Stimulated activated CD8-positive, alpha-beta memory T cell treated with anti-CD3 and anti-CD28 coated beads, Interleukin-15, amount 100 ng/mL, for 24 hours (primary cell): ENCODE measurements around the gene ANP32D.
"Not testable (repeated sequence)": the region's sequence is repeated elsewhere in the genome, so short reads cannot be mapped to it uniquely, and the experiment has no call there.

ENCODE experiments used
- DNase-seq: peaks from one replicate; pipeline ENCODE4 v3.0.0-alpha.2; 2020; ENCODE audit warnings: low read depth

ANP32D gene

DNA sequence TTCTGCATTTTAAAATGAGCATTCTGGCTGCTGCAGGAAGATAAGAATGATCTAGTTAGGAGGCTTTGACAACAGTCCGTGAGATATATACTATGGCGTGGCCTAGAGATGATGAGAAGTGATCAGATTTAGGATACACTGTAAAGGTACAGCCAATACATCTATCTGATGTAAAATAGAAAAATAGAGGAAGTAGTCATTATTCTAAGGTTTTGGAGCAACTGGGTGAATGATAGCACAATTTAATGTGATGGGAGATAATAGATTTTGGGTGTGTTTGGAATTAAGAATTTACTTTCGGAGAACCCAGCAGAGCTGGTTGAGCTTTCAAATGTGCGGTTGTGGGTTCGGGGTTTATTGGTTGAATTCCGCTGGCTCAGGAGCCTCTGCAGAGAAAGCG is at the start of gene ANP32D:
TSS of gene ANP32D (plus strand) at position 301 of the 400 bp plus-strand sequence. CDS start 106 bp downstream, outside the sequence.
- DNase-seq, result no peak

DNA sequence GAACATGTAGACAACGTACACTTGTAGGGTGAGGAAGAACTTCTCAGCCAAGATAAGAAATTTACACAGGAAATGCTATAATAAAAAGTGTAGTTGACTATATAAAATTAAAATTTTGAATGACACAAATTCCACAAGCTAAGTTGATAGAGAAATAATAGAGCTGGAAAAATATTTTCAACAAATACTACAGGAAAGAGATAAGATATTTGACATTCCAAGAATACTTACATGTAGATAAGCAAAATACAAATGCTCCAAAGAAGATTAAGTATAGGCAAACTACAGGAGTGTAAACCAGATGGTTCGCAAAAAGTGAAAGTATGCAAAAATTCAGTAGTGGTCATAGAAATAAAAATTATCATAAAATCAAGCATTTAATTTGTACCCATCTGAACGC is 49.2 kb upstream of the ANP32D start:
- no peak for DNase-seq

DNA sequence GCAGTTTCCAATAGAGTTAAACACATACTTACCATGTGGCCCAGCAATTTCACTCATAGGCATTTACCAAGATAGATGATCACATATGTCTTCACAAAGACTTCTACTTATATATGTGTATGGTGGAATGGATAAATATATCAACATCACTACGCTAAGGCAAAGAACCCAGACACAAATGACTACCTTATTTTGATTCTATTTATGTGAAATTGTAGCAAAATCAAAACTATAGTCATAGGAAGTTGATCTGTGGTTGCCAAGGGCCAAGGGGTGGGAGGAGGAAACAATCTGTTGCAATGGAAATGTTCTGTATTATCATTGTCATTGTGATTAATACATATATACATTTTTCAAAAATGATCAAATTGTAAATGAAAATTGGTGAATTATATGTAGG is 47.7 kb upstream of the ANP32D start:
- DNase-seq, result no peak

DNA sequence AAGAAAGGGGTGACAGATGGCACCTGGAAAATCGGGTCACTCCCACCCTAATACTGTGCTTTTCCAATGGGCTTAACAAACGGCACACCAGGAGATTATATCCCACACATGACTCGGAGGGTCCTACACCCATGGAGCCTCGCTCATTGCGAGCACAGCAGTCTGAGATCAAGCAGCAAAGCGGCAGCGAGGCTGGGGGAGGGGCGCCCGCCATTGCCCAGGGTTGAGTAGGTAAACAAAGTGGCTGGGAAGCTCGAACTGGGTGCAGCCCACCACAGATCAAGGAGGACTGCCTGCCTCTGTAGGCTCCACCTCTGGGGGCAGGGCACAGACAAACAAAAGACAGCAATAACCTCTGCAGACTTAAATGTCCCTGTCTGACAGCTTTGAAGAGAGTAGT is 38.3 kb upstream of the ANP32D start:
- DNase-seq, result not testable (repeated sequence)

DNA sequence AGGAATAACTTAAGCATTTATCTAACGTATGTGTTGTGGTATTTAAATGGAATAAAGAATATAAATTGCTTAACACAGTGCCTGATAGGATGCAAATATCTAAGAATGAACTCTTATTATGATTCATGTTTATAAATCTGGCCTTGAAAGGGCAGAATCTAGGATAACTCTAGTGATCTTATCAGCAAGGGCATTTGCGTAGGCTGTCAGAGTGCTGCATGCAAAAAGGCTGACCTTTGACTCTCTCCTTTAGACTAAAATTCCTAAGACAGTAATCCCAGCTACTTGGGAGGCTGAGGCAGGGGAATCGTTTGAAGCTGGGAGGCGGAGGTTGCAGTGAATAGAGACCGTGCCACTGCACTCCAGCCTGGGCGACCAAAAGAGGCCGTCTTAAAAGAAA is 31.3 kb upstream of the ANP32D start:
- no peak for DNase-seq

DNA sequence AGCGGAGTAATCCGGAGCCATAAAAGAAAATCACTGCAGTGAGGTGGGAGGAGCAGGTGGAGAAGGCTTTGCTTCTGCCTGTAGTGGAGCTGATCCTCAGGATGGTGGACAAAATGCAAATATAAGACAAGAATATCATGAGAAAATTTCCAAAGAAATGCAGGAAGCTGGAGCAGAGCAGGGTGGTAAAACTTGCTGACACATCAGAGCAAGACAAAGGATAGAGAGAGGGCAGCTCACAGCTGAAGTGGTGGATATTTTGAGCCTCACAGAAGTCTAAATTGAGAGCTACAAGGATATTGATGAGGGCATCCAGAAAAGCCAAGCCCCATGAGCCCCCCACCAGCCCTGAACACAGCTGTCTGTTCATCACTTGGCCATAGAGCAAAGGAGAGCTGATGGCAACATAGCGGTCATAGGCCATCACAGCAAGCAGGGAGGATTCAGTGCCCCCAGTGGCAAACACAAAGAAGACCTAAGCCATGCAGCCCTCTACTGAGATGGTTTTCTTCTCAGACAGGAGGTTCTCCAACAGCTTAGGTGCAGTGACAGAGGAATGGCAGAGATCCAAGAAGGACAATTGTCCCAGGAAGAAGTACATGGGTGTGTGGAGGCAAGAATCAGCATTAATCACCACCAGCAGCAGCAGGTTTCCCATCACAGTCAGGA is 30.0 kb upstream of the ANP32D start:
- no peak for DNase-seq

DNA sequence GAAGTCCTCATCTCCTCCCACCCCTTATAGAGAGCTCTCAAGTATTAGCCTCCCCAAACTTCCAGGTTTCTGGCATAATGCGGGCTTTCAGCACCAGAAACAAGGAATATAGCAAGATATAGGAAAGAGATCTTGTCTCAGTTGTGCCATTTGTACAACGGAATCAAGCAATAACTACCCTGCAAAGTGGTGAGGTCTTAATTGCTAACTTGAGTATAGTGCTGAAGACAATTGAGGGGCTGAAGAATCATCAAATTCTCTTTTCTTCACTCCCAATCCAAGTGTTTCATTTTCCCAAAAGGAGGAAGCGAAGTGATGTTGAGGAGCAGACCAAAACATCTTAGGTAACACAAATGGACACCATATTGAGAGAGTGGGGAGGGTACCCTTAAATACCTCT is 26.8 kb upstream of the ANP32D start:
- DNase-seq, result no peak

DNA sequence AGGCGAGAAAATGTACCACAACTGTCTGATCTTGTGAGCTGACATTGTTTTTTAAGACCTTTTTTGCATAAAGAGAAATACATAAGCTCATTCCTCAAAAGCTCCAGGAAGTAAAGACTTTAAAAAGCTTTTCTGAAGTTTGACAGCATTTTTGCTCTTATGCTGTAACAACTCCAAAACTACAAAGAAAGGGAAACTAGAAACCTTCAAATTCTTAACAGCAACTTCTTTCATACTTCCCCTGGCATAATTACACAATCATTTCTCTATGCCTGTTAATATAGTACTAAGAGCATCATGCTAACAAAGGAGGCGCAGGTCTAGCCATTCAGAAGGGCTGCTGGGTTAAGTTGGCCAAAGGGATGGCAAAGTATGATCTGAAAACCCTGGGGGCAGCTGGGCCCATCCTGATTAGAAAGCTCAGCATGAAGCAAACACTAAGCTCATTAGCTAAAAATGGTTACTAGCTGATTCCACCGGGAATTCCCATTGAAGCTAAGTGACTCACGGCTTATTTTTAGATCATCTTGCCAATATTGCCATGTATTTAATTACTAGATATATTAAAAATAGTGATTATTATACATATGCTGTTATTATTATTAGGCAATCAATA is 26.1 kb upstream of the ANP32D start:
- DNase-seq, result no peak

DNA sequence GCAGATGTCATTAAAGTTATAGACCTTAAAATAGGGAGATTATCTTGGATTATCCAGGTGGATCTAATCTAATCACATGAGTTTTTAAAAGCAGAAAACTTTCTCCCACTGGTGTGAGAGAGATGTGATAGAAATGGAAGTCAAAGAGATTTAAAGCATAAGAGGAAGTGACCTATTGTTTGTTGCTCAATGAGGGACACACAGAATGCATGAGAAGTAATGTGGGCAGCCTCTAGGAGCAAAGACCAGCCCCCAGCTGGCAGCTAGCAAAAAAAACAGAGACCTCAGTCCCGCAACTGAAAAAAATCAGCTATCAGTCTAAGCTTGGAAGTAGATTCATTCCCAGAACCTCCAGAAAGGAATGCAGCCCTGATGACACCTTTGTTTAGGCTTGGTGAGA is 24.6 kb upstream of the ANP32D start:
- DNase-seq, result no peak

DNA sequence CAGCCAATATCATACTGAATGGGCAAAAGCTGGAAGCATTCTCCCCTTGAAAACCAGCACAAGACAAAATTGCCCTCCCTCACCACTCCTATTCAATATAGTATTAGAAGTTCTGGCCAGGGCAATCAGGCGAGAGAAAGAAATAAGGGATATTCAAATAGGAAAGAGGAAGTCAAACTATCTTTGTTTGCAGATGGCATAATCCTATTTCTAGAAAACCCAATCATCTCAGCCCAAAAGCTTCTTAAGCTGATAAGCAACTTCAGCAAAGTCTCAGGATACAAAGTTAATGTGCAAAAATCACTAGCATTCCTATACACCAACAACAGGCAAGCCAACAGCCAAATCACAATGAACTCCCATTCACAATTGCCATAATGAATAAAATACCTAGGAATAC is 21.0 kb upstream of the ANP32D start:
- no peak for DNase-seq

DNA sequence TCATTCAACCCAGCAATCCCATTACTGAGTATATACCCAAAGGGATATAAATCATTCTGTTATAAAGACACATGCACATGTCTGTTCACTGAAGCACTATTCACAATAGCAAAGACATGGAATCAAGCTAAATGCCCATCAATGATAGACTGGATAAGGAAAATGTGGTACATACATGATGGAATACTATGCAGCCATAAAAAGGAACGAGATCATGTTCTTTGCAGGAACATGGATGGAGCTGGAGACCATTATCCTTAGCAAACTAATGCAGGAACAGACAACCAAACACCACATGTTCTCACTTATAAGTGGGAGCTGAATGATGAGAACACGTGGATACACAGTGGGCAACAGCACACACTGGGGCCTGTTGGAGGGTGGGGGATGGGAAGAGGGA is 19.4 kb upstream of the ANP32D start:
- DNase-seq, result not testable (repeated sequence)

DNA sequence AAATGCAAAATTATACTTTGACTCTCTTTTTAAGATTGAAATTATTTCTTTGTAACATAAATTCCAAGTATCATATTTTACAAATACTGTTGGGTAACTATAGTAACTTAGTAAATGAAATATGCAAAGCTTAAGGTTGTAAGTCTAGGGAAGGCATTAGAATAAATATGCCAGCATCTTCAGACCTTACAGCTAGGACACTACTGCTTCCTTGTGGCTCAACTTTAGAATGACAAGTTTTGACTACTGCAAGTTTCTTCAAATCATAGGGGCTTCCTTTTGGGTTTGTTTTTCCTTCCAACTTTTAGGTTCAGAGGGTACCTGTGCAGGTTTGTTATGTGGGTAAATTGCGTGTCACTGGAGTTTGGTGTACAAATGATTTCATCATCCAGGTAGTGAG is 17.7 kb upstream of the ANP32D start:
- DNase-seq, result no peak

DNA sequence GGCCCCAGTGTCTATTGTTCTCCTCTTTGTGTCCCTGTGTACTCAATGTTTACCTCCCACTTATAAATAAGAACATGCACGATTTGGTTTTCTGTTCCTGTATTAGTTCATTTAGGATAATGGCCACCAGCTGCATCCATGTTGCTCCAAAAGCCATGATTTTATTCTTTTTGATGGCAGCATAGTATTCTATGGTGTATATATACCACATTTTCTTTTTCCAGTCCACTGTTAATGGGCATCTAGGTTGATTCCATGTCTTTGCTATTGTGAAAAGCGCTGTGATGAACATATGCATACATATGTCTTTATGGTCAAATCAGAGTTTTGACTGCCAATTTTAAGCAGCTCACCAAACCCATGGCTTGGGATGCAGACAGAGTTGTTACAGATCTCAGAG is 17.2 kb upstream of the ANP32D start:
- DNase-seq, result no peak

DNA sequence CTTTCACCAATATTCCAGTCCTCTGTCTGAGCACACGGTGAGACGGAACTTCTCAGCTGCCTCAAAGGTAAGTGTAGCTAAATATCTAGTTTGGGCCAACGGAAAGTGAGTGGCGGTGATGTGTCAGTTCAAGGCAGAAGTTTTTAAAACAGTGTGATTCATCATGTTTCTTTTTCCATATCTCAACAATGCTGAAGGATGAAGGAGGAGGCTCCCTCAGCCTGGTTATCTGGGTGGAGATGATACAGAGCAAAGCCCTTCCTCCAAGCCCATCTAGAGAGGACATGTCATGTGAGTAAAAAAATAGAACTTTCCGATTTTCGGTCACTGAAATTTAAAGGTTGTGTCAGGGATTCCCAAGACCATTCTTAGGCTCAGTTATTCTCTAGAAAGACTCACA is 13.1 kb upstream of the ANP32D start:
- DNase-seq, result no peak

DNA sequence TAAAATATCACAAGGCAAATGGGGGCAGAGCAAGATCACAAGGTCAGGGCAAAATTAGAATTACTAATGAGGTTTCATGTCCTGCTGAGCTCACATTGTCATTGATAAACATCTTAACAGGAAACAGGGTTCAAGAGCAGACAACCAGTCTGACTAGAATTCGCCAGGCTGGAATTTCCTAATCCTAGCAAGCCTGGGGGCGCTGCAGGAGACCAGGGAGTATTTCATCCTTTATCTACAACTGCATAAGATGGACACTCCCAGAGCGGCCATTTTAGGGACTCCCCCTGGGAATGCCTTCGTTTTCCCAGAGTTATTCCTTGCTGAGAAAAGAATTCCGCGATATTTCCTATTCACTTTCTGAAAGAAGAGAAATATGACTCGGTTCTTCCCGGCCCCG is 3.3 kb upstream of the ANP32D start:
- DNase-seq, result not testable (repeated sequence)

DNA sequence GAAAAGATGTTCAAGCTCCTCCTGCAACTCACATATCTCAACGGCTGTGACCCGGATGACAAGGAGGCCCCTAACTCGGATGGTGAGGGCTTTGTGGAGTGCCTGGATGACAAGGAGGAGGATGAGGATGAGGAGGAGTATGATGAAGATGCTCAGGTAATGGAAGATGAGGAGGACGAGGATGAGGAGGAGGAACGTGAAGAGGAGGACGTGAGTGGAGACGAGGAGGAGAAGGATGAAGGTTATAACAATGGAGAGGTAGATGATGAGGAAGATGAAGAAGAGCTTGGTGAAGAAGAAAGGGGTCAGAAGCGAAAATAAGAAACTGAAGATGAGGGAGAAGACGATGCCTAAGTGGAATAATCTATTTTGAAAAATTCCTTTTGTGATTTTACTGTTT is 702 bp downstream of the ANP32D start:
- no peak for DNase-seq

DNA sequence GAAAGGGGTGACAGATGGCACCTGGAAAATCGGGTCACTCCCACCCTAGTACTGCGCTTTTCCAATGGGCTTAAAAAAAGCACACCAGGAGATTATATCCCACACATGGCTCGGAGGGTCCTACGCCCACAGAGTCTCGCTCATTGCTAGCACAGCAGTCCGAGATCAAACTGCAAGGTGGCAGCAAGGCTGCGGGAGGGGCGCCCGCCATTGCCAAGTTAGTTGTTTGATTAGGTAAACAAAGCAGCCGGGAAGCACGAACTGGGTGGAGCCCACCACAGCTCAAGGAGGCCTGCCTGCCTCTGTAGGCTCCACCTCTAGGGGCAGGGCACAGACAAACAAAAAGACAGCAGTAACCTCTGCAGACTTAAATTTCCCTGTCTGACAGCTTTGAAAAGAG is 2.1 kb downstream of the ANP32D start:
- DNase-seq, result not testable (repeated sequence)

DNA sequence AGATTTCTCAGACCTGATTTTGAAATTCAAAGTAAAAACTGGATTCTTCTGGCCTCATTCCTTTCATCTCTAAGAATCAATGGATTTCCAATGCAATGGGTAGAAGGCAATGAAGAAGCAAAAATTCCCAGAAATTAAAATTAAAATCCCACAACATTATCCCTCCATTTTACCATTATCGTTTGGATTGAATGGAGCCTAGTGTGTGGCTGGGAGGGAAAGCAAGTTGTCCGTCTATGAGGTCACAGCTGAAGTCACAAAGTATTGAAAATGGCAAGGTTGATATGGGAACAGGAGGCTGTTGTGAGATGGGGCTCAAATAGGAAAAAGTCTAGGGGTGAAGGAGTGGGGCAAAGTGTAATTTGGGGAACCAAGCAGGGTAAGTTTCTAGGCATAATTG is 9.8 kb downstream of the ANP32D start, which contains the start of gene C12orf54:
TSS of gene C12orf54 (plus strand) at position 301 of the 400 bp plus-strand sequence. CDS start 799 bp downstream, outside the sequence.
- DNase-seq, result no peak

DNA sequence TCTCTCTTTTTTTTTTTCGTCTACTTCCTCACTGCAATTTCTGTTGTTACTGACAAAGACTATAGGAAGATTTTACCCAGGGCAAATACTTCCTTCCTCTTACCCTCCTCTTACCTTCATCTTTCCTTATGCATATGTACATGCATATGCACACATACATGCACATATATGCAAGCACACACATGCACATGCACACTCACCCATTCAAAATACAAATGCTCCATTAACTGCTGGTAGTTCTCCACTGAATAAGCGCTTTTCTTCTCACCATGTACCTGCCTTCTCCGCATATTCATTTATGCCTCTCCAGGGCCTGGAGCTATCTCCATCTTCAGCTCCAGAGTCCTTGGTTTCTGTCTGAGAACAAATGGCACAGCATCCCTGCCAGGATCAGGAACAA is 10.6 kb downstream of the ANP32D start:
- DNase-seq, result no peak

DNA sequence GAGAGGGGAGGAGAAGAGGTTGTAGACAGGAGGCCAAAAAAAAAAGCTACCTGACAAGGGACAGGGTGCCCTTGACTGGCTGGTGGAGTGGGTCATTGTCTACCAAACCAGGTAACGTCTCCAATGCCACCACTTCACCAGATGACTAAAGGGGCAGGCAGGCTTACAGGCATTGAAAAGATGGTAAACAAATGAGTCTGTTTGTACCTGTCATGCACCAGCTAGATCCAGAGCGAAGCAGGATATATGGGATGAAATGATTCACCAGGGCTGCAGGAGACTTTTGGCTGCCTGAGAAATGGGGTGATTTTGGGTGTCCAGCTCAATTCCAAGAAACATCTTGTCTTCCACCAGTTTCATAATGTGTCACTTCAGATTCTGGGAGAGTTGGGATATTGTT is 13.9 kb downstream of the ANP32D start:
- DNase-seq, result no peak

DNA sequence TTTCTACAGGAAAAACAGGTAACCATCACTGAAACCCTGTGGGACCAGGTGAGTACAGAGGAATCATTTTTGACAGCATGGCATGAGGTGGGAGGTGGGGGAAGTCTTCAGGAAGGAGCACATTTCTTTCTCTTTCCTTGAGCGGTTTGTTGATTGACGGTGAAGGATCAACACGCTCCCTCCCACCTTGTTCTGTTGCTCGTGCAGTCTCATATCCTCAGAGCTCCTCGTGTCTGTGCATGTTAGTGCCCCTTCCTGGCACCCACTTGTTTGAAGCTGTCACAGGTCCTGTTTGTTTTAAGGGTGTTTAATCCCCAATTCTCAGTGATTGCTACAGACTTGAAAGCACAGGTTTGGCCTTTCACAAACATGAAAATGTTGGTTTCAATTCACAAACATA is 14.3 kb downstream of the ANP32D start:
- DNase-seq, result no peak

DNA sequence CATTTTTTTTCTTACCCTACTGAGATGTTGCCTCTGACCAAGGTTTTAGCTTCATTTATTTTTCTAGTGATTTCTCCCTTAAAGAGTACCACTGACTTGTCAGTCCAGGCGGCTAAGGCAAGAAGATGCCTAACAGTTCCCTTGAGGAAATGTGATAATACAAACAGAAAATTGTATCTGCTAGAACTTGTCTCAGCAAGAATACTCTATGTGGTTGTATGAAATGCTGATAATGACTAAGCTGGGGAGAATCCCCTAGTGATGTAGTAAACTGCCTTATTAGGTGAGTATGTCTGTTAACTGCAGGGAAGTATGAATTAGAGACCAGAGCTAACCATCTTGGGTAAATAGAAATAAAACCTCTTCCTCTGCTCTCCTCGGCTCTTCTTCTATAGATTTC is 16.7 kb downstream of the ANP32D start:
- no peak for DNase-seq

DNA sequence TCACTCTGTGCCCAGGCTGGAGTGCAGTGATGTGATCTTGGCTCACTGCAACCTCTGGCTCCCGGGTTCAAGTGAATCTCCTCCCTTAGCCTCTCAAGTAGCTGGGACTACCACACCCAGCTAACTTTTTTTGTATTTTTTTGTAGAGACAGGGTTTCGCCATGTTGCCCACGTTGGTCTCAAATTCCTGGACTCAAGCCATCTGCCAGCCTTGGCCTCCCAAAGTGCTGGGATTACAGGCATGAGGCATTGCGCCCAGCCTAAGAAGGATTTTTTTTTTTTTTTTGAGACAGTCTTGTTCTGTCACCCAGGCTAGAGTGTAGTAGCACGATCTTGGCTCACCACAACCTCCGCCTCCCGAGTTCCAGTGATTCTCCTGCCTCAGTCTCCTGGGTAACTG is 17.1 kb downstream of the ANP32D start:
- not testable (repeated sequence) for DNase-seq

DNA sequence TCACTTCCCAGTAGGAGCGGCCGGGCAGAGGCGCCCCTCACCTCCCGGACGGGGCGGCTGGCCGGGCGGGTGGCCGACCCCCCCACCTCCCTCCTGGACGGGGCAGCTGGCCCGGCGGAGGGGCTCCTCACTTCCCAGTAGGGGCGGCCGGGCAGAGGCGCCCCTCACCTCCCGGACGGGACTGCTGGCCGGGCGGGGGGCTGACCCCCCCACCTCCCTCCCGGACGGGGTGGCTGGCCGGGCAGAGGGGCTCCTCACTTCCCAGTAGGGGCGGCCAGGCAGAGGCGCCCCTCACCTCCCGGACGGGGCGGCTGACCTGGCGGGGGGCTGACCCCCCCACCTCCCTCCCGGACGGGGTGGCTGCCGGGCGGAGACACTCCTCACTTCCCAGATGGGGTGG is 27.9 kb downstream of the ANP32D start:
- not testable (repeated sequence) for DNase-seq
